Activated T-helper 1 cell treated with anti-CD3 and anti-CD28 coated beads, Interleukin-12 subunit alpha, Interleukin-12 subunit beta, Interleukin-2, Interleukin-4 antibody, amounts not matched to agents 30 ng/mL and 10 ng/mL and 1 ng/mL, durations not matched to agents 14 hours and 24 hours and 36 hours (primary cell): Measurements from ENCODE around the gene TOMM70. TPM values are rescaled to one million over a fixed set of nuclear protein-coding genes. Genes with fewer than 3 reads are reported as not detected.
"Not testable (repeated sequence)": the region's sequence is repeated elsewhere in the genome, so short reads cannot be mapped to it uniquely, and the experiment has no call there.

Experiments used
- DNase-seq: peaks from one replicate; pipeline ENCODE4 v3.0.0; 2021; ENCODE audit warnings: low spot score
- H3K27ac Mint-ChIP-seq: one replicate; pipeline ENCODE4 v1.8.0; 2021; ENCODE audit warnings: mild to moderate bottlenecking, mixed read lengths
- H3K27me3 Mint-ChIP-seq: one replicate; pipeline ENCODE4 v1.8.0; 2022; ENCODE audit warnings: mild to moderate bottlenecking, moderate library complexity, mixed read lengths; ENCODE audit not compliant: insufficient read depth
- H3K36me3 Mint-ChIP-seq: one replicate; pipeline ENCODE4 v1.8.0; 2021; ENCODE audit warnings: low read depth, mixed read lengths
- H3K4me1 Mint-ChIP-seq: one replicate; pipeline ENCODE4 v1.8.0; 2021; ENCODE audit warnings: low read depth, mixed read lengths
- H3K4me3 Mint-ChIP-seq: one replicate; pipeline ENCODE4 v1.8.0; 2021; ENCODE audit warnings: mild to moderate bottlenecking, moderate library complexity, mixed read lengths
- H3K9me3 Mint-ChIP-seq: one replicate; pipeline ENCODE4 v1.8.0; 2021; ENCODE audit warnings: mixed read lengths
- intact Hi-C: fragments of 100-400 bp; cut with micrococcal nuclease; formaldehyde crosslinking; loops from one replicate; pipeline ENCODE4 v1.15.1; 2024
- total RNA-seq: library from RNA; stranded (reverse); gene quantifications from 2 replicates; pipeline ENCODE4 v1.2.3, GENCODE V29; 2022

The TOMM70 gene
- total RNA-seq, 1 donor from 2014 or later = 60.0 TPM

GRCh38 chr3:100348727-100349126 lies 52.2 kb downstream of the TOMM70 start:
- peaks cover 68% of the 10 kb centered on the region for H3K36me3 Mint-ChIP-seq
- H3K4me1 Mint-ChIP-seq = peaks cover 16% of the 10 kb centered on the region
- H3K4me3 Mint-ChIP-seq = no peak overlapping the region
- peaks cover 4% of the 10 kb centered on the region for H3K9me3 Mint-ChIP-seq
- intact Hi-C loops = no loop called here
- H3K27me3 Mint-ChIP-seq = no peaks in the 10 kb centered on the region
- no peak overlapping the region for H3K27ac Mint-ChIP-seq
- DNase-seq = no peak

GRCh38 chr3:100340527-100340926 lies 60.4 kb downstream of the TOMM70 start:
- intact Hi-C loops = no loop called here
- H3K4me3 Mint-ChIP-seq = no peak overlapping the region
- peaks cover 41% of the 10 kb centered on the region for H3K36me3 Mint-ChIP-seq
- no peak for DNase-seq
- no peaks in the 10 kb centered on the region for H3K9me3 Mint-ChIP-seq
- no peaks in the 10 kb centered on the region for H3K27me3 Mint-ChIP-seq
- no peak overlapping the region for H3K27ac Mint-ChIP-seq
- H3K4me1 Mint-ChIP-seq = peaks cover 35% of the 10 kb centered on the region

- DNase-seq = no peak
- Mint-ChIP-seq H3K4me1 (peaks cover 38% of the 10 kb centered on the region), H3K4me3 (no peak overlapping the region), H3K27me3 (no peaks in the 10 kb centered on the region), H3K9me3 (no peaks in the 10 kb centered on the region), H3K27ac (no peak overlapping the region), H3K36me3 (peaks cover 37% of the 10 kb centered on the region)
- intact Hi-C loops = loop anchor here (10.0 kb wide), 1 partner anchor 1345 kb away; the partner anchor contains the start of gene RPL24
Measured at GRCh38 chr3:100339786-100340185, 61.1 kb downstream of the TOMM70 start.

GRCh38 chr3:100338911-100339310 lies 62.0 kb downstream of the TOMM70 start:
- intact Hi-C loops = loop anchor here (10.0 kb wide), 1 partner anchor 1346 kb away; the partner anchor contains the start of gene RPL24

GRCh38 chr3:100336229-100336628 lies 64.7 kb downstream of the TOMM70 start:
- not testable (repeated sequence) for H3K27me3 Mint-ChIP-seq, H3K9me3 Mint-ChIP-seq, H3K27ac Mint-ChIP-seq, DNase-seq, H3K4me3 Mint-ChIP-seq
- peaks cover 14% of the 10 kb centered on the region for H3K4me1 Mint-ChIP-seq
- intact Hi-C loops = loop anchor here (10.0 kb wide), 1 partner anchor 1349 kb away; the partner anchor contains the start of gene RPL24
- peaks cover 17% of the 10 kb centered on the region for H3K36me3 Mint-ChIP-seq

More at GRCh38 chr3:100338911-100339310, 62.0 kb downstream of the TOMM70 start:
- Mint-ChIP-seq H3K36me3 (peaks cover 31% of the 10 kb centered on the region), H3K9me3 (no peaks in the 10 kb centered on the region), H3K27ac (peak overlapping the region; percentile 22), H3K4me1 (peaks cover 31% of the 10 kb centered on the region), H3K27me3 (no peaks in the 10 kb centered on the region), H3K4me3 (no peak overlapping the region)
- no peak for DNase-seq

- peak overlapping the region; percentile 94 for H3K4me3 Mint-ChIP-seq
Measured at GRCh38 chr3:100335434-100335833, 65.5 kb downstream of the TOMM70 start.

GRCh38 chr3:100334488-100335351 lies 66.2 kb downstream of the TOMM70 start, which contains the start of gene NIT2:
Gene NIT2 (plus strand): TSS chr3:100334757. CDS start chr3:100334792, 35 bp downstream.
- DNase-seq = peak; percentile 73
- Mint-ChIP-seq H3K36me3 (peaks cover 7% of the 10 kb centered on the region), H3K27me3 (no peaks in the 10 kb centered on the region)

More at GRCh38 chr3:100335434-100335833, 65.5 kb downstream of the TOMM70 start:
- H3K27ac Mint-ChIP-seq = peak overlapping the region; percentile 98
- no peaks in the 10 kb centered on the region for H3K27me3 Mint-ChIP-seq
- no peaks in the 10 kb centered on the region for H3K9me3 Mint-ChIP-seq
- H3K4me1 Mint-ChIP-seq = peaks cover 14% of the 10 kb centered on the region
- intact Hi-C loops = loop anchor here (2.0 to 10.0 kb wide), 3 partner anchors 65 to 1349 kb away; partner anchors contain the start of genes RPL24 and TBC1D23
- peaks cover 10% of the 10 kb centered on the region for H3K36me3 Mint-ChIP-seq
- no peak for DNase-seq

GRCh38 chr3:100333970-100334487 lies 66.9 kb downstream of the TOMM70 start:
- no peak for DNase-seq
- Mint-ChIP-seq H3K9me3 (no peaks in the 10 kb centered on the region), H3K27me3 (no peaks in the 10 kb centered on the region), H3K27ac (peak overlapping the region; percentile 45), H3K4me1 (peaks cover 14% of the 10 kb centered on the region), H3K36me3 (peaks cover 3% of the 10 kb centered on the region), H3K4me3 (peak overlapping the region; percentile 83)
- intact Hi-C loops = loop anchor here (1.0 to 10.0 kb wide), 9 partner anchors 9 to 1351 kb away; partner anchors contain the start of genes LNP1, PCNP, RPL24 and TBC1D23

More at GRCh38 chr3:100334488-100335351, 66.2 kb downstream of the TOMM70 start, which contains the start of gene NIT2:
- no peaks in the 10 kb centered on the region for H3K9me3 Mint-ChIP-seq
- H3K4me3 Mint-ChIP-seq = peak within 1 kb of the TSS; percentile 94
- H3K4me1 Mint-ChIP-seq = peaks cover 14% of the 10 kb centered on the region
- peak within 1 kb of the TSS; percentile 98 for H3K27ac Mint-ChIP-seq
- intact Hi-C loops = loop anchor here (1.0 to 10.0 kb wide), 9 partner anchors 9 to 1350 kb away; partner anchors contain the start of genes LNP1, PCNP, RPL24 and TBC1D23

- H3K4me3 Mint-ChIP-seq = no peak overlapping the region
- peaks cover 2% of the 10 kb centered on the region for H3K36me3 Mint-ChIP-seq
- intact Hi-C loops = loop anchor here (5.0 to 10.0 kb wide), 2 partner anchors 501 to 1352 kb away; partner anchors contain the start of gene RPL24
- no peak overlapping the region for H3K27ac Mint-ChIP-seq
- no peaks in the 10 kb centered on the region for H3K9me3 Mint-ChIP-seq
- no peak for DNase-seq
- H3K27me3 Mint-ChIP-seq = no peaks in the 10 kb centered on the region
- H3K4me1 Mint-ChIP-seq = peaks cover 14% of the 10 kb centered on the region
Measured at GRCh38 chr3:100333051-100333450, 67.8 kb downstream of the TOMM70 start.

GRCh38 chr3:100331660-100332059 lies 69.2 kb downstream of the TOMM70 start:
- no peak overlapping the region for H3K27ac Mint-ChIP-seq
- no peak overlapping the region for H3K4me3 Mint-ChIP-seq
- DNase-seq = no peak
- H3K4me1 Mint-ChIP-seq = peaks cover 14% of the 10 kb centered on the region
- intact Hi-C loops = loop anchor here (5.0 to 10.0 kb wide), 2 partner anchors 499 to 1353 kb away; partner anchors contain the start of gene RPL24
- H3K36me3 Mint-ChIP-seq = peaks cover 5% of the 10 kb centered on the region
- no peaks in the 10 kb centered on the region for H3K27me3 Mint-ChIP-seq
- H3K9me3 Mint-ChIP-seq = no peaks in the 10 kb centered on the region

GRCh38 chr3:100330651-100331050 lies 70.2 kb downstream of the TOMM70 start:
- Mint-ChIP-seq H3K4me1 (peaks cover 6% of the 10 kb centered on the region), H3K4me3 (no peak overlapping the region), H3K9me3 (no peaks in the 10 kb centered on the region), H3K27ac (no peak overlapping the region), H3K36me3 (peaks cover 8% of the 10 kb centered on the region), H3K27me3 (no peaks in the 10 kb centered on the region)
- intact Hi-C loops = loop anchor here (5.0 to 10.0 kb wide), 2 partner anchors 498 to 1354 kb away; partner anchors contain the start of gene RPL24
- DNase-seq = no peak

GRCh38 chr3:100329800-100330489 lies 70.9 kb downstream of the TOMM70 start:
- H3K4me1 Mint-ChIP-seq = no peaks in the 10 kb centered on the region
- no peaks in the 10 kb centered on the region for H3K9me3 Mint-ChIP-seq
- intact Hi-C loops = loop anchor here (5.0 to 10.0 kb wide), 2 partner anchors 498 to 1355 kb away; partner anchors contain the start of gene RPL24
- DNase-seq = no peak
- H3K27ac Mint-ChIP-seq = no peak overlapping the region
- peaks cover 8% of the 10 kb centered on the region for H3K36me3 Mint-ChIP-seq
- no peaks in the 10 kb centered on the region for H3K27me3 Mint-ChIP-seq
- H3K4me3 Mint-ChIP-seq = no peak overlapping the region
